WTC11 (cell line): ENCODE measurements around the gene ALDOC. TPM values are rescaled to one million over a fixed set of nuclear protein-coding genes. Genes with fewer than 3 reads are reported as not detected.

Experiments used
- ATAC-seq: fragments of 200-7000 bp; cut with Tn5 transposase; 2 replicates; pipeline ENCODE4 v1.10.0; 2021; ENCODE audit warnings: mild to moderate bottlenecking, moderate library complexity
- CTCF ChIA-PET: fragments of 300-600 bp; sonication (Branson Sonifier 250); formaldehyde crosslinking; loops from one replicate; lab custom pipeline; 2021; ENCODE audit warnings: antibody characterized with exemption; lab: Charles Lee
- POLR2A ChIA-PET: fragments of 350-600 bp; sonication (Branson Sonifier 250); formaldehyde crosslinking; loops from one replicate; lab custom pipeline; 2021; ENCODE audit warnings: antibody characterized with exemption; lab: Charles Lee
- DNase-seq: peaks from one replicate; pipeline ENCODE4 v3.0.0; 2021; ENCODE audit warnings: low spot score
- H3K27ac Mint-ChIP-seq: 2 replicates; pipeline ENCODE4 v1.8.0; 2021; ENCODE audit warnings: mixed read lengths
- H3K27me3 Mint-ChIP-seq: 2 replicates; pipeline ENCODE4 v1.8.0; 2021; ENCODE audit warnings: low read depth, mild to moderate bottlenecking, moderate library complexity, mixed read lengths
- H3K36me3 Mint-ChIP-seq: 2 replicates; pipeline ENCODE4 v1.8.0; 2021; ENCODE audit warnings: mixed read lengths
- H3K4me1 Mint-ChIP-seq: 2 replicates; pipeline ENCODE4 v1.8.0; 2022; ENCODE audit warnings: mixed read lengths
- H3K4me3 Mint-ChIP-seq: 2 replicates; pipeline ENCODE4 v1.8.0; 2021; ENCODE audit warnings: mild to moderate bottlenecking, moderate library complexity, mixed read lengths
- H3K9me3 Mint-ChIP-seq: 2 replicates; pipeline ENCODE4 v1.8.0; 2021; ENCODE audit warnings: mixed read lengths
- ATF1 ChIP-seq: sonication (generic); formaldehyde crosslinking; IDR thresholded peaks from 2 replicates; pipeline ENCODE4 v1.8.1; 2023; ENCODE audit warnings: mild to moderate bottlenecking, moderate library complexity, missing genetic modification reagents
- CDX4 ChIP-seq: fragments of 250-450 bp; sonication (Bioruptor Pico); IDR thresholded peaks from 2 replicates; pipeline ENCODE4 v1.9.0; 2021; ENCODE audit warnings: moderate library complexity, mild to moderate bottlenecking, inconsistent platforms, borderline replicate concordance
- CREM ChIP-seq: sonication (generic); formaldehyde crosslinking; IDR thresholded peaks from 2 replicates; pipeline ENCODE4 v1.8.1; 2022; ENCODE audit warnings: mild to moderate bottlenecking, missing genetic modification reagents, moderate library complexity
- EMX1 ChIP-seq: fragments of 250-450 bp; sonication (Bioruptor Pico); IDR thresholded peaks from 2 replicates; pipeline ENCODE4 v1.8.0; 2021; ENCODE audit warnings: mild to moderate bottlenecking
- ESRRA ChIP-seq: sonication (generic); formaldehyde crosslinking; IDR thresholded peaks from 2 replicates; pipeline ENCODE4 v1.8.1; 2022; ENCODE audit warnings: mild to moderate bottlenecking, missing genetic modification reagents, borderline replicate concordance
- GTF2I ChIP-seq: fragments of 250-450 bp; sonication (Bioruptor Pico); conservative IDR thresholded peaks from 2 replicates; pipeline ENCODE4 v1.4.0; 2021; ENCODE audit warnings: mild to moderate bottlenecking
- HMGA2 ChIP-seq: fragments of 250-450 bp; sonication (Bioruptor Pico); IDR thresholded peaks from 2 replicates; pipeline ENCODE4 v1.4.0; 2021; ENCODE audit warnings: mild to moderate bottlenecking, moderate library complexity
- IRF2 ChIP-seq: sonication (generic); formaldehyde crosslinking; IDR thresholded peaks from 2 replicates; pipeline ENCODE4 v1.8.0; 2022; ENCODE audit warnings: low read depth, missing genetic modification reagents, borderline replicate concordance
- MAX ChIP-seq: sonication (generic); formaldehyde crosslinking; IDR thresholded peaks from 2 replicates; pipeline ENCODE4 v1.8.0; 2022; ENCODE audit warnings: mild to moderate bottlenecking, missing genetic modification reagents
- MYBL2 ChIP-seq: sonication (generic); formaldehyde crosslinking; IDR thresholded peaks from 2 replicates; pipeline ENCODE4 v1.8.1; 2023; ENCODE audit warnings: mild to moderate bottlenecking, moderate library complexity, missing genetic modification reagents
- SMAD3 ChIP-seq: sonication (generic); formaldehyde crosslinking; IDR thresholded peaks from 2 replicates; pipeline ENCODE4 v1.8.0; 2022; ENCODE audit warnings: missing genetic modification reagents, mild to moderate bottlenecking, borderline replicate concordance
- SOX15 ChIP-seq: fragments of 250-450 bp; sonication (Bioruptor Pico); IDR thresholded peaks from 2 replicates; pipeline ENCODE4 v1.9.0; 2021; ENCODE audit warnings: mild to moderate bottlenecking
- ZNF121 ChIP-seq: sonication (generic); formaldehyde crosslinking; IDR thresholded peaks from 2 replicates; pipeline ENCODE4 v1.8.0; 2023; ENCODE audit warnings: missing genetic modification reagents
- ZNF138 ChIP-seq: sonication (generic); formaldehyde crosslinking; conservative IDR thresholded peaks from 2 replicates; pipeline ENCODE4 v1.8.1; 2022; ENCODE audit warnings: mild to moderate bottlenecking, moderate library complexity, missing genetic modification reagents
- ZNF232 ChIP-seq: sonication (generic); formaldehyde crosslinking; IDR thresholded peaks from 2 replicates; pipeline ENCODE4 v1.8.0; 2022; ENCODE audit warnings: mild to moderate bottlenecking, missing genetic modification reagents
- ZNF396 ChIP-seq: fragments of 250-450 bp; sonication (Bioruptor Pico); IDR thresholded peaks from 2 replicates; pipeline ENCODE4 v1.8.0; 2021; ENCODE audit warnings: mild to moderate bottlenecking, moderate library complexity, borderline replicate concordance
- ZNF416 ChIP-seq: fragments of 250-450 bp; sonication (Bioruptor Pico); IDR thresholded peaks from 2 replicates; pipeline ENCODE4 v1.9.0; 2021; ENCODE audit warnings: mild to moderate bottlenecking, inconsistent platforms
- total RNA-seq: library from RNA; stranded (reverse); gene quantifications from 3 replicates; pipeline ENCODE4 v1.2.3, GENCODE V29; 2021
- TF ChIP-seq, protein P1 (sequence below): fragments of 250-450 bp; sonication (Bioruptor Pico); IDR thresholded peaks from 2 replicates; pipeline ENCODE4 v1.9.0; 2021; ENCODE audit warnings: mild to moderate bottlenecking
- TF ChIP-seq, protein P2 (sequence below): sonication (generic); formaldehyde crosslinking; IDR thresholded peaks from 2 replicates; pipeline ENCODE4 v1.8.1; 2023; ENCODE audit warnings: mild to moderate bottlenecking, missing genetic modification reagents, borderline replicate concordance
- TF ChIP-seq, protein P3 (sequence below): sonication (generic); formaldehyde crosslinking; conservative IDR thresholded peaks from 2 replicates; pipeline ENCODE4 v1.8.1; 2023; ENCODE audit warnings: mild to moderate bottlenecking, low read depth, missing genetic modification reagents, moderate library complexity

The ALDOC gene
- total RNA-seq, 1 experiment from 2014 or later = 73.5 TPM

DNA sequence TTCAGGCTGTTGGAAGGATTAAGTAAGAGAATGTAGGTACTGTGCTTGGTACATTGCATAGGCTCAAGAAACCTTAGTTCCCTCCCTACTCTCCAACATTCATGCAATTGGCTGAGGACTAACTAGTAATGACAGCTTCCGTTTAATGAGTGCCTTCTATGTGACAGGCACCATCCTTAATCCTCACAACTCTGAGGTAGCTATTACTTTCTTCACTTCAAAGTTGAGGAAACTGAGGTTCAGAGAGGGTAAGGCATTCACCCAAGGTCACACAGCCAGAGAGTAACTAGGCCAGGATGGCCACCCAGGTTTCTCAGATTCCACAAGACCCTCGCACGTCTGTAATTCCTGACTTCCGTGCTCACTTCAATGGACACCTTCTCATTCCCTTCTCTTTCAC lies 46.4 kb downstream of the ALDOC start:
- Mint-ChIP-seq H3K27ac (no peak overlapping the region), H3K36me3 (no peaks in the 10 kb centered on the region), H3K9me3 (no peaks in the 10 kb centered on the region), H3K4me1 (no peaks in the 10 kb centered on the region), H3K27me3 (no peaks in the 10 kb centered on the region), H3K4me3 (no peak overlapping the region)
- ChIA-PET POLR2A (no interaction called here), CTCF (no interaction called here)
- no peak for DNase-seq
- TF ChIP-seq SOX15 = no peak
- TF ChIP-seq, protein P1, sequence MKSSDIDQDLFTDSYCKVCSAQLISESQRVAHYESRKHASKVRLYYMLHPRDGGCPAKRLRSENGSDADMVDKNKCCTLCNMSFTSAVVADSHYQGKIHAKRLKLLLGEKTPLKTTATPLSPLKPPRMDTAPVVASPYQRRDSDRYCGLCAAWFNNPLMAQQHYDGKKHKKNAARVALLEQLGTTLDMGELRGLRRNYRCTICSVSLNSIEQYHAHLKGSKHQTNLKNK = no peak
- TF ChIP-seq CDX4 (CRISPR knock-in tag) = no peak
- no peak for TF ChIP-seq ZNF232 (CRISPR knock-in tag)
- no peak for TF ChIP-seq IRF2
- no peak for TF ChIP-seq GTF2I (CRISPR knock-in tag)
- TF ChIP-seq ATF1 (CRISPR knock-in tag) = no peak
- TF ChIP-seq ZNF121 (CRISPR knock-in tag) = no peak
- no peak for TF ChIP-seq HMGA2
- no peak for TF ChIP-seq ZNF416
- no peak for TF ChIP-seq ESRRA (CRISPR knock-in tag)
- TF ChIP-seq ZNF138 (CRISPR knock-in tag) = no peak
- TF ChIP-seq, protein P2, sequence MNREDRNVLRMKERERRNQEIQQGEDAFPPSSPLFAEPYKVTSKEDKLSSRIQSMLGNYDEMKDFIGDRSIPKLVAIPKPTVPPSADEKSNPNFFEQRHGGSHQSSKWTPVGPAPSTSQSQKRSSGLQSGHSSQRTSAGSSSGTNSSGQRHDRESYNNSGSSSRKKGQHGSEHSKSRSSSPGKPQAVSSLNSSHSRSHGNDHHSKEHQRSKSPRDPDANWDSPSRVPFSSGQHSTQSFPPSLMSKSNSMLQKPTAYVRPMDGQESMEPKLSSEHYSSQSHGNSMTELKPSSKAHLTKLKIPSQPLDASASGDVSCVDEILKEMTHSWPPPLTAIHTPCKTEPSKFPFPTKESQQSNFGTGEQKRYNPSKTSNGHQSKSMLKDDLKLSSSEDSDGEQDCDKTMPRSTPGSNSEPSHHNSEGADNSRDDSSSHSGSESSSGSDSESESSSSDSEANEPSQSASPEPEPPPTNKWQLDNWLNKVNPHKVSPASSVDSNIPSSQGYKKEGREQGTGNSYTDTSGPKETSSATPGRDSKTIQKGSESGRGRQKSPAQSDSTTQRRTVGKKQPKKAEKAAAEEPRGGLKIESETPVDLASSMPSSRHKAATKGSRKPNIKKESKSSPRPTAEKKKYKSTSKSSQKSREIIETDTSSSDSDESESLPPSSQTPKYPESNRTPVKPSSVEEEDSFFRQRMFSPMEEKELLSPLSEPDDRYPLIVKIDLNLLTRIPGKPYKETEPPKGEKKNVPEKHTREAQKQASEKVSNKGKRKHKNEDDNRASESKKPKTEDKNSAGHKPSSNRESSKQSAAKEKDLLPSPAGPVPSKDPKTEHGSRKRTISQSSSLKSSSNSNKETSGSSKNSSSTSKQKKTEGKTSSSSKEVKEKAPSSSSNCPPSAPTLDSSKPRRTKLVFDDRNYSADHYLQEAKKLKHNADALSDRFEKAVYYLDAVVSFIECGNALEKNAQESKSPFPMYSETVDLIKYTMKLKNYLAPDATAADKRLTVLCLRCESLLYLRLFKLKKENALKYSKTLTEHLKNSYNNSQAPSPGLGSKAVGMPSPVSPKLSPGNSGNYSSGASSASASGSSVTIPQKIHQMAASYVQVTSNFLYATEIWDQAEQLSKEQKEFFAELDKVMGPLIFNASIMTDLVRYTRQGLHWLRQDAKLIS (CRISPR knock-in tag) = no peak
- TF ChIP-seq CREM = no peak
- TF ChIP-seq EMX1 (CRISPR knock-in tag) = no peak
- no peak for TF ChIP-seq MYBL2 (CRISPR knock-in tag)
- TF ChIP-seq MAX (CRISPR knock-in tag) = no peak
- no peak for TF ChIP-seq SMAD3 (CRISPR knock-in tag)
- TF ChIP-seq ZNF396 = no peak
- no peak for ATAC-seq

DNA sequence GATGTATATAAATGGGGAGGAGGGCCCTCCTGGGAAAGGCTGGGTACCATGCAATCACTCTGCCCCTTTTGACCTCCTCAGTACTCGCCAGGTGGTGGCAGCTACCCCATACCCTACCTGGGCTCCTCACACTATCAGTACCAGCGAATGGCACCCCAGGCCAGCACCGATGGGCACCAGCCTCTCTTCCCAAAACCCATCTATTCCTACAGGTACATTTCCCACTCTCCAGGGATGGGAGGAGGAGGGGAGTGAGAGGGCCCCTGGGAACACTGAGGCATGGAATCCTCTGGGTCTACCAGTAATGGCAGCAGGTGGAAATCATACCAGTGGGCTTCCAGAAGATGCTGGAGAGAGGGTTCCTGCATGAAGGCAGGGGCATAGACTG lies 47.7 kb downstream of the ALDOC start:
- CTCF ChIA-PET = interaction anchor here (0.7 kb wide), 2 partner anchors 12 to 21 kb away, joined by 3 to 4 read pairs; no protein-coding TSS in a partner anchor
- DNase-seq = no peak
- no peaks in the 10 kb centered on the region for H3K9me3 Mint-ChIP-seq
- no peak for ATAC-seq
- H3K36me3 Mint-ChIP-seq = no peaks in the 10 kb centered on the region
- no peak overlapping the region for H3K27ac Mint-ChIP-seq
- H3K27me3 Mint-ChIP-seq = no peaks in the 10 kb centered on the region
- POLR2A ChIA-PET = no interaction called here
- H3K4me1 Mint-ChIP-seq = no peaks in the 10 kb centered on the region
- TF ChIP-seq CREM (no peak), SOX15 (no peak)
- TF ChIP-seq, protein P3, sequence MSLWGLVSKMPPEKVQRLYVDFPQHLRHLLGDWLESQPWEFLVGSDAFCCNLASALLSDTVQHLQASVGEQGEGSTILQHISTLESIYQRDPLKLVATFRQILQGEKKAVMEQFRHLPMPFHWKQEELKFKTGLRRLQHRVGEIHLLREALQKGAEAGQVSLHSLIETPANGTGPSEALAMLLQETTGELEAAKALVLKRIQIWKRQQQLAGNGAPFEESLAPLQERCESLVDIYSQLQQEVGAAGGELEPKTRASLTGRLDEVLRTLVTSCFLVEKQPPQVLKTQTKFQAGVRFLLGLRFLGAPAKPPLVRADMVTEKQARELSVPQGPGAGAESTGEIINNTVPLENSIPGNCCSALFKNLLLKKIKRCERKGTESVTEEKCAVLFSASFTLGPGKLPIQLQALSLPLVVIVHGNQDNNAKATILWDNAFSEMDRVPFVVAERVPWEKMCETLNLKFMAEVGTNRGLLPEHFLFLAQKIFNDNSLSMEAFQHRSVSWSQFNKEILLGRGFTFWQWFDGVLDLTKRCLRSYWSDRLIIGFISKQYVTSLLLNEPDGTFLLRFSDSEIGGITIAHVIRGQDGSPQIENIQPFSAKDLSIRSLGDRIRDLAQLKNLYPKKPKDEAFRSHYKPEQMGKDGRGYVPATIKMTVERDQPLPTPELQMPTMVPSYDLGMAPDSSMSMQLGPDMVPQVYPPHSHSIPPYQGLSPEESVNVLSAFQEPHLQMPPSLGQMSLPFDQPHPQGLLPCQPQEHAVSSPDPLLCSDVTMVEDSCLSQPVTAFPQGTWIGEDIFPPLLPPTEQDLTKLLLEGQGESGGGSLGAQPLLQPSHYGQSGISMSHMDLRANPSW (CRISPR knock-in tag) = no peak
- H3K4me3 Mint-ChIP-seq = no peak overlapping the region
